GM12801 (cell line): ENCODE data around the gene FOXP1.

ENCODE experiments used
- CTCF ChIP-seq: IDR thresholded peaks from one replicate; pipeline ENCODE4 v1.5.1; 2011; ENCODE audit warnings: control low read depth; ENCODE audit not compliant: insufficient read length; ENCODE audit errors: extremely low read depth

The FOXP1 gene

DNA sequence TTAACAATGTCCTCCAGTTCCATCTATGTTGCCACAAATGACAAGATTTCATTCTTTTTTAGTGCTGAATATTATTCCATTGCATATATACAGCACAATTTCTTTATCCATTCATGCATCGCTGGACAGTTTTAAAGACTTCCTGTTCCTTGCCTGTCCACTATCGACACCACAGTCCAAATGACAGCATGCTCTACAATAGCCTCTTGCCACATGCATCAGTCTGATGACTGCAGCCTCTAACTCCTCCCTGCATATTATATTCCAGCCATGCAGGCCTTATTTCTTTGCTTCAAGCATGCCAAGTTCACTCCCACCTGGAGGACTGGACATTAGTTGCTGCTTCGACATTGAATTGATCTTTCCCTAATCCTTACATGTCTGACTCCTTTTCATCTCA, 306.2 kb downstream of the FOXP1 start:
- no peak for TF ChIP-seq CTCF

DNA sequence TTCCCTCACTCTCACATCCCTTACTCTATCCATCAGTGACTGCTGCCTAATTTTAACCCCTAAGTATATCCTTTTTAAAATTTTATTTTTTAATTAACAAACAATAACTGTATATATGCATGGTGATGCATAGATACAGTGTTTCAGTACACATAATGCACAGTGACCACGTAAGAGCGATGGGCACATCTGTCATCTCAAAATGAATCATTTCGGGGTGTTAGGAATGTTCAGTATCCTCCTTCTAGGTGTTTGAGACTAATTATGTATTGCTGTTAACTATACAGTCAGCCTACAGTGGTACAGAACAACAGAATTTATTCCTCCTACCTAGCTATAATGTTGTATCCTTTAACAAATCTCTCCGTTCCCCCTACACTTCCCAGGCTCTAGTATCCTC, 307.0 kb downstream of the FOXP1 start:
- no peak for TF ChIP-seq CTCF

- TF ChIP-seq CTCF = no peak
These were observed 310.1 kb downstream of the FOXP1 start for GRCh38 chr3:71273453-71273852.

DNA sequence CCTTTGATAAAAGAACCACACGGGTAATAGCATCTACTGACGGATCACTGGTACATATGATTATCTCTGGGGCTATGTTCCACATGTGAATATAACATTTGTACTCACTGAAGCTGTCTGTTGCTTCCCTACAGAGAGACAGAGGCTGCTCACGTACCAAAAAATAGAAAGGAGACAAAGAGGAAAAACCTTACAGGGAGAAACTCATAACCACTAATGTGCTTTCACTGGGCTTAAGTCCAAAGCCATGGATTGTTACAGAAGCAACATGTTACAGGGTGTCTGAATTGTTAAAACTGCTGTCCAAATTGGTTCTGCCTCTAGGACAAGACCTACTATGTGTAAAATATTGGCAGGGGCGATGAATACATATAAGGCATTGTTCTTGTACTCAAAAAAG, 311.9 kb downstream of the FOXP1 start:
- no peak for TF ChIP-seq CTCF

GRCh38 chr3:71269906-71270305, 313.6 kb downstream of the FOXP1 start:
- TF ChIP-seq CTCF = no peak

DNA sequence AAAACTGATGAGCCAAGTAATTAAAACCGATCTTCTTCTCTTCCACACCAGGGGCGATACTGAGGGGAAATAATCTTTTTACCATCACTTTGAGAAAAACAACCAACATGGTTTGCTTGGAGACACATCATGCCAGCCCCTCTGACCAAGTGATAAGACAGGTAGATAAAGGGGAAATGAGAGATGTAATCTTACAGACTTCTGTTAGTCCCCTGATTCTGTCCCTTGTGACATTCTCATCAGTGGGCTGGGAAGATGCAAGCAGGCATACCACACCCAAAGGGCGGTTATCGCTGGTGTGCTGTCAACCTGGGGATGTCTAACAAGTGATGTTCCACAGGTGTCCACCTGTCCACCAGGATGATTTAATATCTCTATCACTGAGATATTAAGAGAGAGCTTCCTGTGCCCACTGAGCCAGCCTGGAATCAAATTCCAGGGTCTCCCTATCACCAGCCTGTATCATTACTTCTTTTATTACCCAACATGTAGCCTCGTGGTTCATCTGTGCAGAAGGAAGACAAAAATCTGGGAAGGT, 315.0 kb downstream of the FOXP1 start:
- no peak for TF ChIP-seq CTCF

- no peak for TF ChIP-seq CTCF
These were observed 316.7 kb downstream of the FOXP1 start for GRCh38 chr3:71266875-71267274.
